Measurements from ENCODE around the gene NPW. TPM values are rescaled to one million over a fixed set of nuclear protein-coding genes. Genes with fewer than 3 reads are reported as not detected.

Gene NPW
- total and polyA plus RNA-seq, 2 of the 8 experiments (the other 6 are each of a cell fraction or from before 2014, with no cell fraction given): 4.0 to 10.3 TPM

DNA sequence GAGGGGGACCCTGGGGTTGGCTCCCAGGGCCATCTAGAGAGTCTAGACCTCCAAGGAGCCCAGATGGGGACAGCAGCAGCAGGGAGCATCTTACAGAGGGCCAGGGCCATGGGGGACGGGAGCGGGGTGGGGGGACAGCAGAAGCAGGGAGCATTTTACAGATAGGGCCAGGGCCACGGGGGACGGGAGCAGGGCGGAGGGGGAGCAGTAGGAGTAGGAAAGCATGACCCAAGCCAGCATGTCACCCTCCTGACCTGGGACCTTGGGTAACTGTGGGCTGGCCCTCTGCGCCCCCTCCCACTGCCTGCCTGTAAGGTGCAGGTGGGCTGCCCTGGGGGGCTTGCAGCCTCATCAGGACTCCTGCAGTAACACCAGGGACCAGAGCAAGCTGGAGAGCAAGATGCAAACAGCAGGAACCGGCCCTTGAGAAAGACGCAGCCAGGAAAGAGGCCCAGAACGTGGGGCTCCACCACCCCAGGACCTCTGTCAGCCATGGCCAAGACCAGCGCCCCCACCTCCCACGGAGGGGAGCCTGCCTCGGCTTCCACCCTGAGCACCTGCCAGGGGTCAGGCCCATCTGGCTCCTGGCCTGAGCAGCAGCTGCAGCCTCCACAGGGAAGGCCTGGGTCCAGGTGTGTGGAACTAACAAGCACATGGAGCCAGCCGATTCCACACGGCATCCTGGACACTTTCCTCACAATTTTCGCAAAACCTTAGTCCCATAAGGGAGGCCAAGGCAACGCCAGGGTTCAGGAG, 12.3 kb upstream of the NPW start:
- Histone ChIP-seq H3K4me3 (ENCODE audit: extremely low read depth in 1 of 4, insufficient read depth in 2 of 4, low read depth in 3 of 4, low read length in 4 of 4) (no peak overlapping the region), H4K5ac (ENCODE audit: insufficient read length, low read depth, low read length) (no peak overlapping the region), H3K4ac (replicated peaks; ENCODE audit: insufficient read length, low read depth, low read length) (no peak overlapping the region), H3K4me2 (ENCODE audit: insufficient read depth in 1 of 2, low read depth in 2 of 2, low read length in 2 of 2) (peak overlapping the region in 1 of 2 experiments; percentile 92; a peak in 1 of 4 replicates), H2BK20ac (ENCODE audit: low read length) (no peak overlapping the region), H2BK15ac (ENCODE audit: low read length) (no peak overlapping the region), H3K56ac (replicated peaks; ENCODE audit: insufficient read length, low read depth, low read length) (no peak overlapping the region), H2BK12ac (ENCODE audit: low read depth, low read length) (no peak overlapping the region), H3K36me3 (ENCODE audit: control insufficient read depth in 2 of 4, insufficient read depth in 4 of 4, low read length in 3 of 4) (peaks cover under 1 to 11% (median 6%) of the 10 kb centered on the region in 4 experiments; a peak in 6 of 8 replicates), H3K18ac (ENCODE audit: extremely low read depth, low read length) (no peak overlapping the region), H4K91ac (replicated peaks; ENCODE audit: insufficient read length, low read length) (no peak overlapping the region), H2BK5ac (ENCODE audit: low read depth, low read length) (no peak overlapping the region), H3K27me3 (replicated peaks in 1 of 4; ENCODE audit: control insufficient read depth in 3 of 4, extremely low read depth in 1 of 4, insufficient read depth in 3 of 4, low read length in 3 of 4) (no peaks in the 10 kb centered on the region), H2AK5ac (ENCODE audit: low read depth, low read length) (no peak overlapping the region), H3K9me3 (ENCODE audit: insufficient read depth in 2 of 2, low read depth in 1 of 2, low read length in 1 of 2) (no peaks in the 10 kb centered on the region), H3K9ac (replicated peaks in 1 of 4; ENCODE audit: extremely low read depth in 1 of 4, low read depth in 3 of 4, low read length in 3 of 4) (no peak overlapping the region), H2AFZ (ENCODE audit: low read length) (no peak overlapping the region), H3K79me1 (ENCODE audit: low read depth, low read length) (peaks cover 9% of the 10 kb centered on the region; the same call in 1 of the 2 replicates), H4K20me1 (replicated peaks in 1 of 2; ENCODE audit: control insufficient read depth in 1 of 2, insufficient read depth in 2 of 2, low read length in 2 of 2) (peaks cover 23 to 54% of the 10 kb centered on the region in 2 experiments), H3K23me2 (ENCODE audit: low read depth, low read length) (peaks cover 12% of the 10 kb centered on the region; the same call in 1 of the 2 replicates), H3K23ac (ENCODE audit: insufficient read length) (no peak overlapping the region), H3K14ac (ENCODE audit: insufficient read length) (no peak overlapping the region), H3K4me1 (replicated peaks in 1 of 4; ENCODE audit: control insufficient read depth in 3 of 4, insufficient read depth in 4 of 4, low read length in 3 of 4) (peaks cover 3 to 38% (median 22%) of the 10 kb centered on the region in 4 experiments), H2BK120ac (replicated peaks; ENCODE audit: low read depth, low read length) (no peak overlapping the region), H4K8ac (ENCODE audit: extremely low read depth, insufficient read depth, low read length) (no peak overlapping the region), H3K79me2 (ENCODE audit: control insufficient read depth in 1 of 2, insufficient read depth in 2 of 2, low read length in 2 of 2) (peaks cover 22 to 52% of the 10 kb centered on the region in 2 experiments; a peak in 3 of 4 replicates), H3K27ac (ENCODE audit: low read depth, low read length) (no peak overlapping the region)
- FAIRE-seq: no peak
- no peak for TF ChIP-seq TAF1 (IDR thresholded peaks at IDR 0.05; ENCODE audit: low read depth, low read length)
- TF ChIP-seq CTCF (IDR thresholded peaks at IDR 0.05; ENCODE audit: control extremely low read depth in 1 of 3, insufficient read depth in 1 of 3, low read depth in 1 of 3, low read length in 3 of 3): no peak
- TF ChIP-seq CREB1 (IDR thresholded peaks at IDR 0.05): no peak
- no peak for TF ChIP-seq SIX5 (IDR thresholded peaks at IDR 0.05; ENCODE audit: low read depth, low read length)
- TF ChIP-seq JUND (IDR thresholded peaks at IDR 0.05; ENCODE audit: low read length): no peak
- TF ChIP-seq, protein P1, sequence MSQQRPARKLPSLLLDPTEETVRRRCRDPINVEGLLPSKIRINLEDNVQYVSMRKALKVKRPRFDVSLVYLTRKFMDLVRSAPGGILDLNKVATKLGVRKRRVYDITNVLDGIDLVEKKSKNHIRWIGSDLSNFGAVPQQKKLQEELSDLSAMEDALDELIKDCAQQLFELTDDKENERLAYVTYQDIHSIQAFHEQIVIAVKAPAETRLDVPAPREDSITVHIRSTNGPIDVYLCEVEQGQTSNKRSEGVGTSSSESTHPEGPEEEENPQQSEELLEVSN (IDR thresholded peaks at IDR 0.05): no peak
- TF ChIP-seq CBX8 (IDR thresholded peaks at IDR 0.05; ENCODE audit: borderline replicate concordance, low read depth, low read length): no peak
- no peak for DNase-seq (ENCODE audit: low read depth in 1 of 2, low spot score in 2 of 2)
- WGBS, 2 experiments (ENCODE audit: extremely low coverage in 1 of 2, insufficient coverage in 1 of 2, insufficient read length in 1 of 2, insufficient replicate concordance in 2 of 2, low coverage in 1 of 2, low lambda C conversion rate in 2 of 2, missing lambda C conversion rate in 1 of 2): 88% methylated on average over 10 of the region's 16 CpGs; no CpG with 5 or more reads in 1 of the 2 experiments
- ChIA-PET CTCF (ENCODE audit: partially characterized antibody) (interaction anchor here (0.8 to 2.8 kb wide), 10 partner anchors 9 to 140 kb away, joined by 3 to 7 read pairs (median 6); partner anchors contain the start of genes NHERF2 and NPW), POLR2A (ENCODE audit: partially characterized antibody) (interaction anchor here (1.1 to 4.7 kb wide), 9 partner anchors 10 to 148 kb away, joined by 3 to 37 read pairs (median 5); partner anchors contain the start of genes NPW, RNF151, RPS2 and TRAF7)
